GM23248 (cell line): ENCODE measurements around the gene PEPD.

Source experiments
- EZH2 ChIP-seq: fragments of 200-600 bp; sonication (generic); IDR thresholded peaks from 2 replicates; pipeline ENCODE4 v1.6.1; 2018; ENCODE audit warnings: antibody characterized with exemption, mild to moderate bottlenecking; ENCODE audit not compliant: insufficient read depth, poor library complexity, severe bottlenecking
- EZH2phosphoT487 ChIP-seq: fragments of 200-600 bp; sonication (generic); IDR thresholded peaks from 2 replicates; pipeline ENCODE4 v1.6.1; 2018; ENCODE audit warnings: antibody characterized with exemption, moderate library complexity, mild to moderate bottlenecking, low read depth; ENCODE audit not compliant: insufficient read depth

DNA sequence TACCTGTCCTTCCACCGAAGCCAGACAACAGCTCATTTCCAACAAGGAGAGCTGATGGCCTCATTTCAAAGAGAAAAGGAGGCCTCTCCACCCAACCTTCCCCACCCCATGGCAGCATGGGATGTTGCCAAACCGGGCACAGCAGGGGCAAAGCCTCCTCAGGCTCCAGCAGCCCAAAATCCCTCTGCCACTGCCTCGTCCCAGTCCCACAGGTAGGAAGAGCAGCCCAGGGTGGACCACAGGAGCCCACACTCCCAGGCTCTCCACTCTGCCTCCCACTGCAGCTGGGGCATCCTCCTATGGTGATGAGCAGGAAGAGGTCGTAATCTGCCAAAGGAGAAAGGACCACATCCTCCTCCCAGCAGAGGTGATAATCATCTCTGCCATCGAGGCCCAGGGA, 50.9 kb downstream of the PEPD start:
- no peak for TF ChIP-seq EZH2phosphoT487
- no peak for TF ChIP-seq EZH2
